ENCODE measurements around the gene MRPS31.

GRCh38 chr13:40769970-40770369, 1.0 kb downstream of the MRPS31 start:
- TF ChIP-seq SIN3A (IDR thresholded peaks at IDR 0.05; ENCODE audit: borderline replicate concordance, low read depth, low read length) (no peak), ZBTB33 (IDR thresholded peaks at IDR 0.05; ENCODE audit: borderline replicate concordance, low read depth) (no peak), TCF12 (IDR thresholded peaks at IDR 0.05) (no peak), CTCF (IDR thresholded peaks at IDR 0.05) (no peak), NFIC (IDR thresholded peaks at IDR 0.05; ENCODE audit: borderline replicate concordance) (no peak), IRF3 (IDR thresholded peaks at IDR 0.05; ENCODE audit: low read depth, low read length) (no peak)
